ENCODE data around the gene SNTB2. TPM values are rescaled to one million over a fixed set of nuclear protein-coding genes. Genes with fewer than 3 reads are reported as not detected.

The SNTB2 gene
- total and polyA plus RNA-seq, 2 of the 13 experiments (the other 11 are each of a cell fraction or from before 2014, with no cell fraction given), result 11.5 to 19.2 TPM

DNA sequence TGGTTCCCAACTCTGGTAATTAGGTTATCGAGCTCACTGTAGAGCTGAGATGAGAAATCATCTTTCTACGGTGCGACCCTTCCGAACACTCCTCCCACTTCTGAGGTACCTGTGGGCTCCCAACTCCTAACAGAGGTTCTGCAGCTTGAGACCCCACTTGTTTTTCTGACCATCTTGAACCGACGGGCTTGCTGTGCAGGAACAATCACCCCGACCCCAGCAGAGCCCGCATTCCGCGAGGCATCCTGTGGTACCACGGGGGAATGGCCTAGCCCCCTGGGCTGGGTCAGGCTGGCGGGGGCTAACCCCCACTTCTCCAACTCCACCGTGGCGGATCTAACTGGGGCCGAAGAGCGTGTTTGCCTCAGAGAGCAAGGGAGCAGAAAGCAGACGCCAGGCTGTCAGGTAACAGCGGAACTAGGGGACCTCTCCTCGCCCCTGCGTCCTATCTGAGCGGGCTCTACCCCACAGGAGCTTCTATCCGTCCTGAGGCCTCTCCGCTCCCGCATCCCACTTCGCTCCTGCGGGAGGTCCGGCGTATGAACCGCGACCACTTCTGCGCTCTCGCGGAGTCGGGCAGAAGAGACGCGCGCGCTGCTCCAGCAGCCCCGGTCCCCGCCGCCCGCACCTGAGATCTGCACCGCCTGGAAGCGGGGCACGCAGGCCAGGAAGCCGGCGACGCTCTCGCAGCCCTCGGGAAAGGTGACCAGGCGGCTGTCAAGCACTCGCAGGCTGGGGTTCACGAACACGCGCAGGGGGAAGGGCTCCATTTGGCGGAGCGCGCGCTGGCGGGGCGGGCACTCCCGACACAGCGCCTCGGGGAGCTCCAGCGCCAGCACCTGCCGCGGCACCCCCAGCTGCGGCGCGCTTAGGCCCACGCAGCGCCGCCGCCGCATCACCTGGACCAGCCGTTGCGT is 142.7 kb downstream of the SNTB2 start (continued):
- TF ChIP-seq KDM5B (CRISPR knock-in tag; IDR thresholded peaks at IDR 0.05; ENCODE audit: borderline replicate concordance) (peak; percentile 30; the same call in 1 of the 2 replicates), ZNF788 (CRISPR knock-in tag; IDR thresholded peaks at IDR 0.05; ENCODE audit: borderline replicate concordance) (0 out of 2 replicates have a peak, but pooled peaks have one; percentile 34), CREB1 (IDR thresholded peaks at IDR 0.05) (no peak), CREB1 (CRISPR knock-in tag; IDR thresholded peaks at IDR 0.05) (no peak), MEIS2 (CRISPR knock-in tag; IDR thresholded peaks at IDR 0.05) (no peak), KDM3A (CRISPR knock-in tag; IDR thresholded peaks at IDR 0.05; ENCODE audit: low read depth) (no peak), ZNF878 (CRISPR knock-in tag; IDR thresholded peaks at IDR 0.05) (no peak), SALL1 (CRISPR knock-in tag; IDR thresholded peaks at IDR 0.05) (no peak; the same call in 1 of the 2 replicates), TFDP1 (CRISPR knock-in tag; IDR thresholded peaks at IDR 0.05; ENCODE audit: borderline replicate concordance) (no peak), SIX4 (CRISPR knock-in tag; IDR thresholded peaks at IDR 0.05) (no peak), ZFP90 (CRISPR knock-in tag; IDR thresholded peaks at IDR 0.05; ENCODE audit: borderline replicate concordance) (no peak), ISL2 (CRISPR knock-in tag; IDR thresholded peaks at IDR 0.05) (no peak), HIC2 (CRISPR knock-in tag; IDR thresholded peaks at IDR 0.05; ENCODE audit: low read depth) (no peak; the same call in 1 of the 2 replicates), HIVEP1 (CRISPR knock-in tag; IDR thresholded peaks at IDR 0.05) (no peak; the same call in 1 of the 2 replicates), ZNF280D (CRISPR knock-in tag; IDR thresholded peaks at IDR 0.05) (peak; percentile 22; the same call in 1 of the 2 replicates), ETV5 (CRISPR knock-in tag; IDR thresholded peaks at IDR 0.05; ENCODE audit: borderline replicate concordance) (no peak), AHDC1 (CRISPR knock-in tag; IDR thresholded peaks at IDR 0.05; ENCODE audit: borderline replicate concordance) (no peak)
